Common myeloid progenitor, CD34-positive (primary cell): ENCODE results near the gene RASA1.
A peak's percentile ranks its signal among the peaks of the same experiment; 100 is the strongest.

Experiments used
- CTCF ChIA-PET: fragments of 350-600 bp; sonication (Branson Sonifier 250); formaldehyde crosslinking; loops from one replicate; lab custom pipeline; 2021; ENCODE audit warnings: antibody characterized with exemption; lab: Charles Lee
- POLR2A ChIA-PET: fragments of 350-600 bp; sonication (Branson Sonifier 250); formaldehyde crosslinking; loops from one replicate; lab custom pipeline; 2021; ENCODE audit warnings: antibody characterized with exemption; lab: Charles Lee
- DNase-seq, 3 donors: peaks; one replicate each; pipeline versions ENCODE4 v3.0.0 to v3.0.0-alpha.2; 2013
- H3K27ac ChIP-seq, 2 experiments: 1 replicate in 1 of 2; 2 replicates in 1 of 2; pipeline ENCODE4 v1.7.0; 2013; ENCODE audit warnings: inconsistent platforms in 2 of 2, low read length in 2 of 2, mild to moderate bottlenecking in 2 of 2, low read depth in 1 of 2, moderate library complexity in 1 of 2; ENCODE audit not compliant: severe bottlenecking in 2 of 2, insufficient read depth in 1 of 2, poor library complexity in 1 of 2
- H3K27me3 ChIP-seq, 5 experiments: replicated peaks in 2 of 5; 1 replicate in 3 of 5; 2 replicates in 2 of 5; pipeline versions ENCODE4 v1.6.1 to v1.7.0; 2013; ENCODE audit warnings: low read length in 4 of 5, mild to moderate bottlenecking in 2 of 5, moderate library complexity in 2 of 5, inconsistent platforms in 1 of 5; ENCODE audit not compliant: insufficient read depth in 5 of 5, control insufficient read depth in 4 of 5
- H3K36me3 ChIP-seq, 4 experiments: 1 replicate in 2 of 4; 2 replicates in 2 of 4; pipeline versions ENCODE4 v1.6.1 to v1.7.0; 2013; ENCODE audit warnings: low read length in 3 of 4, control low read depth in 1 of 4, mild to moderate bottlenecking in 1 of 4; ENCODE audit not compliant: control insufficient read depth in 4 of 4, insufficient read depth in 4 of 4
- H3K4me1 ChIP-seq, 4 experiments: 1 replicate in 3 of 4; 2 replicates in 1 of 4; pipeline versions ENCODE4 v1.6.1 to v1.7.1; 2013; ENCODE audit warnings: low read length in 3 of 4, mild to moderate bottlenecking in 3 of 4, control low read depth in 1 of 4, inconsistent platforms in 1 of 4, moderate library complexity in 1 of 4; ENCODE audit not compliant: control insufficient read depth in 4 of 4, insufficient read depth in 4 of 4; ENCODE audit errors: control extremely low read depth in 1 of 4
- H3K4me3 ChIP-seq, 7 experiments: 1 replicate in 4 of 7; 2 replicates in 3 of 7; pipeline versions ENCODE4 v1.5.1 to v1.7.0; 2013; ENCODE audit warnings: mild to moderate bottlenecking in 7 of 7, low read length in 6 of 7, moderate library complexity in 6 of 7, inconsistent platforms in 2 of 7, low read depth in 2 of 7, control low read depth in 1 of 7; ENCODE audit not compliant: insufficient read depth in 4 of 7, control insufficient read depth in 1 of 7; ENCODE audit errors: extremely low read depth in 1 of 7
- H3K9me3 ChIP-seq, 5 experiments: 1 replicate in 4 of 5; 2 replicates in 1 of 5; pipeline versions ENCODE4 v1.6.1 to v1.7.1; 2013; ENCODE audit warnings: low read length in 4 of 5, mild to moderate bottlenecking in 2 of 5, inconsistent platforms in 1 of 5, low read depth in 1 of 5, moderate library complexity in 1 of 5; ENCODE audit not compliant: control insufficient read depth in 4 of 5, insufficient read depth in 2 of 5; ENCODE audit errors: control extremely low read depth in 1 of 5
- WGBS: methylation state at CpG from one replicate; pipeline ENCODE4 v1.1.5; 2013; ENCODE audit not compliant: insufficient coverage; 5-methylcytosine and 5-hydroxymethylcytosine counted together

Gene RASA1

DNA sequence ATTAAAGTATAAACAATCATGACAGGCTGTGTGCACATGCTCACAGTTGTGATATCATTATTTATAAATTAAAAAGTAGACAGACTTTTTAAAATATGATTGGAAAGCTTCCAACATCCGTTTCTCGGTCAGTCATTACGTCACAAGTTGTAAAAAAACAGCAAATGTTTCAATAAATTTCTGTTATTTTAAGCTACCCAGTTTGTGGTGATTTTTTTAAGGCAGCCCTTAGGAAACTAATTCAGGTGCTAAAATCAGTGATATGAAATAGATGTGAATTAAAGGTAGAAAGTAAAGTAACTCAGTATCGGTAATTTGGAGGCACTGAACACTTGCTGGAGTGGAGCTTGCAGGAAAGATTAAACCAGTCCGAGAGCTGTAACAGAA, 143.9 kb downstream of the RASA1 start:
- peaks cover 9 to 20% (median 14%) of the 10 kb centered on the region in 4 experiments for H3K4me1 ChIP-seq
- ChIA-PET POLR2A (no interaction called here), CTCF (interaction anchor here (0.8 to 2.5 kb wide), 3 partner anchors 9 to 20 kb away, joined by 3 to 13 read pairs (median 3); no protein-coding TSS in a partner anchor)
- H3K9me3 ChIP-seq: no peaks in the 10 kb centered on the region
- peak overlapping the region; percentile 97 to 98 for H3K27ac ChIP-seq
- no peaks in the 10 kb centered on the region for H3K27me3 ChIP-seq
- peak; percentile 34 to 48 (median 46) for DNase-seq
- peak overlapping the region; percentile 64 to 99 (median 97) for H3K4me3 ChIP-seq
- peaks cover 9 to 41% (median 22%) of the 10 kb centered on the region in 4 experiments for H3K36me3 ChIP-seq
- WGBS: 0% methylated on average over 2 of the region's 5 CpGs

GRCh38 chr5:87411973-87412629, 144.4 kb downstream of the RASA1 start:
- no peaks in the 10 kb centered on the region for H3K27me3 ChIP-seq
- CTCF ChIA-PET: interaction anchor here (0.6 to 2.5 kb wide), 4 partner anchors 9 to 28 kb away, joined by 3 to 13 read pairs (median 4); no protein-coding TSS in a partner anchor
- POLR2A ChIA-PET: interaction anchor here (0.8 kb wide), 1 partner anchor 12 kb away, joined by 3 read pairs; no protein-coding TSS in a partner anchor
- DNase-seq: peak; percentile 64 to 71 (median 66)
- peak overlapping the region; percentile 97 to 98 for H3K27ac ChIP-seq
- peaks cover 9 to 20% (median 14%) of the 10 kb centered on the region in 4 experiments for H3K4me1 ChIP-seq
- 0% methylated on average over 28 of the region's 29 CpGs for WGBS
- peaks cover 4 to 36% (median 19%) of the 10 kb centered on the region in 4 experiments for H3K36me3 ChIP-seq
- H3K4me3 ChIP-seq: peak overlapping the region; percentile 64 to 99 (median 97)
- H3K9me3 ChIP-seq: no peaks in the 10 kb centered on the region

- Histone ChIP-seq H3K27ac (peak within 1 kb of the TSS; percentile 97 to 98), H3K4me3 (peak within 1 kb of the TSS; percentile 64 to 99 (median 97)), H3K9me3 (no peaks in the 10 kb centered on the region), H3K4me1 (peaks cover 9 to 20% (median 14%) of the 10 kb centered on the region in 4 experiments), H3K27me3 (no peaks in the 10 kb centered on the region), H3K36me3 (peaks cover 4 to 29% (median 14%) of the 10 kb centered on the region in 4 experiments)
- WGBS: under 1% methylated on average over 39 of the region's 46 CpGs
- peak; percentile 98 to 99 (median 99) for DNase-seq
- POLR2A ChIA-PET: interaction anchor here (0.5 to 0.8 kb wide), 2 partner anchors 13 to 42 kb away, joined by 3 read pairs; no protein-coding TSS in a partner anchor
- CTCF ChIA-PET: interaction anchor here (0.6 to 2.5 kb wide), 2 partner anchors 13 to 29 kb away, joined by 4 to 13 read pairs; no protein-coding TSS in a partner anchor
Measured at GRCh38 chr5:87412630-87413342, 145.1 kb downstream of the RASA1 start, which contains the start of gene CCNH. Gene CCNH (minus strand): TSS chr5:87412930. CDS start chr5:87412794, 136 bp downstream.

DNA sequence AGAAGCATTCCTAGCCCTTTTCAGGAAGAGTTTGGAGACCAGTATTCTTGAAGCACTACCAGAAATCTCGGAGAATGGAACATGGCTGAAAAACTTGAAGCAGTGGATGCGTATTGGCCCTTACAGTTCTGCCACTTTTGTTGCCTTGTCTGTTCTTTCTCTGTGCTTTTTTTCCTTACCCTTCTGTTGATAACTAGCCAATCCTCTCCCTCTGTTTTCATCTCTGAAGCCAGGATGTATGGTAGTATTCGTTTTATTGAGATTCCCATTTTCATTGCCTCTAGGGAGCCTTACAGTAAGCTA, 145.6 kb downstream of the RASA1 start:
- CTCF ChIA-PET: interaction anchor here (2.5 kb wide), 1 partner anchor 14 kb away, joined by 13 read pairs; no protein-coding TSS in a partner anchor
- H3K27me3 ChIP-seq: no peaks in the 10 kb centered on the region
- DNase-seq: no peak
- peaks cover 9 to 20% (median 14%) of the 10 kb centered on the region in 4 experiments for H3K4me1 ChIP-seq
- peak overlapping the region; percentile 97 to 98 for H3K27ac ChIP-seq
- H3K4me3 ChIP-seq: peak overlapping the region in 6 of 7 experiments; percentile 88 to 99 (median 98)
- peaks cover 4 to 25% (median 12%) of the 10 kb centered on the region in 4 experiments for H3K36me3 ChIP-seq
- POLR2A ChIA-PET: interaction anchor here (0.5 kb wide), 1 partner anchor 43 kb away, joined by 3 read pairs; no protein-coding TSS in a partner anchor
- H3K9me3 ChIP-seq: no peaks in the 10 kb centered on the region
- 73% methylated on average over 2 of the region's 3 CpGs for WGBS

DNA sequence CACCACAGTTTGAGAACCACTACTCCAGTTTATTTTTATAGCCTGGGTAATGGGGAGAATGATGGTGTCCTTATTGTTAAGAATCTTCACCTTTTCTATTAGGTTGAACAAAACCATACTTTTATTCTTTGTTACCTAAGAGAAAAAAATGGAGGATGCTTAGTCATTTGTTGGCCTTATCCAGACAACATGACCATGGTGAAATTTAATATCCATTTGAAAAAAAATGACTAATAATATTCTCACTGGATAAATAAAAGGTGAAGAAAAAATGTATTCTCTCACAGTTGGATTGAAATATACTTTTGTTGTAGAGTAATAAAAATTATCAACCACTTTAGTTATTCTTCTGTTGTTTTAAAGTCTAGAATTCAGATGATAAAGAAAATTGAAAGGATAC, 150.8 kb downstream of the RASA1 start:
- Histone ChIP-seq H3K27ac (no peak overlapping the region), H3K4me3 (no peak overlapping the region), H3K36me3 (no peaks in the 10 kb centered on the region), H3K4me1 (peaks cover 0 to under 1% (median under 1%) of the 10 kb centered on the region in 4 experiments), H3K9me3 (no peaks in the 10 kb centered on the region), H3K27me3 (no peaks in the 10 kb centered on the region)
- no peak for DNase-seq
- ChIA-PET POLR2A (no interaction called here), CTCF (no interaction called here)

DNA sequence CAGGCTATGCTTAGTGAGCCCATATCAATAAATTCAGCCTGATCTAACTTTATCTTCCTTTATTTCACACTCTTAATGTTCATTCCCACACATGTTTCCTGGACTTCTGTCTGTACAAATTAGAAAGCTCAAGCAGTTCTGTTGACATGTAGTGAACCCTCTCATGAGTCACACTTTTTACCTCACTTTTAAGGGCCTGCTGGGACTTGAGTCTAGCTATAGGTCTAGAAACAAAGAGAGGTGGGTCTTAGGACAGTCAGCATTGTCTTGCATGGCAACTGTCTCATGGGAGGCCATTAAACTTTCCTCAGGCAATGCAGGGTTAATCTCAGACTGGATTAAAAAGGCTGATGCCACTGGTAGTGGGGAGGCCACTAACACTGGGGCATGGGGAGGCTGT, 153.6 kb downstream of the RASA1 start:
- Histone ChIP-seq H3K27ac (no peak overlapping the region), H3K4me3 (no peak overlapping the region), H3K9me3 (no peaks in the 10 kb centered on the region), H3K36me3 (no peaks in the 10 kb centered on the region), H3K27me3 (no peaks in the 10 kb centered on the region), H3K4me1 (no peaks in the 10 kb centered on the region)
- DNase-seq: no peak
- ChIA-PET POLR2A (no interaction called here), CTCF (no interaction called here)
